ENCODE measurements around the gene ZDHHC11.

The ZDHHC11 gene

DNA sequence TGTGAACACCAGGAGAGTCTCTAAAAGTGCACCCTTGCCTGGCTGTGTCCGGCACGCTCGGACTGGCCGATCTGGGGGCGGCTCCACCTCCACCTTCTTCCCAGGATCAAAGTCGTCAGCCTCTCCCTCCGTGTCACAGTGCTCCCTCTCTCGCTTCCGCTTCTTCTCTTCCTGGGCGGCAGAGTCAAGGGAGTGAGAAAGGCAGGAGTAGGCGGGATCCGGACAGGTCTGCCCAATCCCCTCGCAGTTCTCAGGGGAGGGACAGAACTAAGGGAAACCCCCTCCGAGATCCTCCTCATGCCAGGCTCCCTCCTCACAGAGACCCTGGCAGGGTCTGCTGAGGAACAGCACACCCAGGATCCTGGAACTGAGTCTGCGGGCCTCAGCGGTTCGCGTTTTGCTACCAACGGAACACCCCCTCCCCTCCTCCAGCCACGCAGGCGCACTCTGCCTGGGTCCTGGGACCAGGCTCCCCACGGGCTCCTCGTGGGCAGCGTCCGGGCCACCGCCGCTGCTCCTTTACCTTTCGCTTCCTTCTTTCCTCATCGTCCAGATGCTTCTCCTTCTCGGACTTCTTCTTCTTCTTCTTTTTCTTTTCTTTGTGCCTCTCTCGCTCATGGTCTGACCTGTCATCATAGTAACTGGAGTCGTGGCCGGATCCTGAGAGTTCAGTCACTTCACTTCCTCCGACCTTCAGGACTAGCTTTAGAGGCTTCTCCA, 40.5 kb upstream of the ZDHHC11 start:
- Histone ChIP-seq H4K8ac (ENCODE audit: low read depth, low read length) (no peak overlapping the region), H3K36me3 (ENCODE audit: control insufficient read depth, insufficient read depth, low read length) (peaks cover 18% of the 10 kb centered on the region), H2BK15ac (replicated peaks; ENCODE audit: low read depth) (no peak overlapping the region), H3K79me1 (ENCODE audit: low read length) (peaks cover 35% of the 10 kb centered on the region), H3K4ac (ENCODE audit: low read depth, low read length) (no peak overlapping the region), H3K18ac (ENCODE audit: low read length) (no peak overlapping the region), H3K4me2 (ENCODE audit: low read length) (peak overlapping the region; percentile 99), H2AK5ac (ENCODE audit: low read length) (peak overlapping the region; percentile 95), H2BK5ac (ENCODE audit: low read length) (no peak overlapping the region), H3K79me2 (ENCODE audit: control insufficient read depth, insufficient read depth, low read length) (peaks cover 60% of the 10 kb centered on the region), H3K9ac (ENCODE audit: low read length) (peak overlapping the region; percentile 99), H3K56ac (ENCODE audit: low read length) (peak overlapping the region; percentile 98), H3K4me3 (ENCODE audit: low read length) (peak overlapping the region; percentile 95), H4K5ac (ENCODE audit: low read length) (no peak overlapping the region), H2BK120ac (ENCODE audit: low read depth, low read length) (no peak overlapping the region), H3K27me3 (ENCODE audit: insufficient read depth, low read length, poor library complexity) (no peaks in the 10 kb centered on the region), H3K4me1 (ENCODE audit: control insufficient read depth, low read depth, low read length) (peaks cover 4% of the 10 kb centered on the region), H3K23ac (ENCODE audit: low read length) (peak overlapping the region; percentile 48), H3K27ac (ENCODE audit: low read depth, low read length) (no peak overlapping the region)
- no CpG with 5 or more reads among the region's 34 CpGs for WGBS (ENCODE audit: extremely low coverage, insufficient coverage, low lambda C conversion rate)
- DNase-seq: peak; percentile 66

DNA sequence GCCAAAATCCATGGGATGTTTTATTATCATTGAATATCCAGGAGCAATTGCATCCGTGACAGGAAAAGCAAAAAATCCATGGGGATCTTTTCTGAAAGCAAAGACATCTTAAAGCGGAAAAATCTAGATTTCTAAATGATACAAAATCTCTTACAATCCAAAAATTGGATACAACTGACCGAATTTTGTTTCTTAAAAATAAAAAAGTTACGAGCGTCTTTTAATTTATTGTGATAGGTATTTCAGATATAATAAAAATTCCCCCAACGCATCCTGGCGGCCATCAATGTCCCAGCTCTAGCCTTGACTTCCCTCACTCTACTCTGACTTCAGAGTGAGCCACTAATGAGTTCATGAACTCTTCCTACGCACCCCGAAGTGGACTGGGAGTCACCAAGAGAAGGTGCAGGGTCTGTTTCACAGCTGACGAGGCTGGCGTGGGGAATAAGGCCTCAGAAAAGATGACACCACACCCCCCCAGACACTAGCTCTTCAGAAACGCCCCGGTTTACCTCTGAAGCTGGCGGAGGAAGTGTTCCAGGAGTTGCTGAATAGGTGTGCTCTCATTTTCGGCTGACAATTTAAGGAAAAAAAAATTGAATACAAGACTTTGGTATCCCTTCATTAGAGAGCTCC, 38.4 kb upstream of the ZDHHC11 start:
- H3K36me3 ChIP-seq (ENCODE audit: control insufficient read depth, insufficient read depth, low read length): peaks cover 28% of the 10 kb centered on the region
- H3K4me2 ChIP-seq (ENCODE audit: low read length): no peak overlapping the region
- H3K4me1 ChIP-seq (ENCODE audit: control insufficient read depth, low read depth, low read length): peaks cover 4% of the 10 kb centered on the region
- no peak overlapping the region for H3K23ac ChIP-seq (ENCODE audit: low read length)
- peaks cover 71% of the 10 kb centered on the region for H3K79me2 ChIP-seq (ENCODE audit: control insufficient read depth, insufficient read depth, low read length)
- no peak overlapping the region for H4K8ac ChIP-seq (ENCODE audit: low read depth, low read length)
- no peak overlapping the region for H2BK120ac ChIP-seq (ENCODE audit: low read depth, low read length)
- no peak overlapping the region for H2BK15ac ChIP-seq (replicated peaks; ENCODE audit: low read depth)
- no CpG with 5 or more reads among the region's 15 CpGs for WGBS (ENCODE audit: extremely low coverage, insufficient coverage, low lambda C conversion rate)
- no peak overlapping the region for H3K18ac ChIP-seq (ENCODE audit: low read length)
- no peak overlapping the region for H3K56ac ChIP-seq (ENCODE audit: low read length)
- no peak overlapping the region for H2BK5ac ChIP-seq (ENCODE audit: low read length)
- no peak overlapping the region for H3K4ac ChIP-seq (ENCODE audit: low read depth, low read length)
- peaks cover 42% of the 10 kb centered on the region for H3K79me1 ChIP-seq (ENCODE audit: low read length)
- H3K27me3 ChIP-seq (ENCODE audit: insufficient read depth, low read length, poor library complexity): no peaks in the 10 kb centered on the region
- H2AK5ac ChIP-seq (ENCODE audit: low read length): no peak overlapping the region
- no peak overlapping the region for H3K9ac ChIP-seq (ENCODE audit: low read length)
- no peak overlapping the region for H3K4me3 ChIP-seq (ENCODE audit: low read length)
- H3K27ac ChIP-seq (ENCODE audit: low read depth, low read length): no peak overlapping the region
- no peak overlapping the region for H4K5ac ChIP-seq (ENCODE audit: low read length)
- no peak for DNase-seq

DNA sequence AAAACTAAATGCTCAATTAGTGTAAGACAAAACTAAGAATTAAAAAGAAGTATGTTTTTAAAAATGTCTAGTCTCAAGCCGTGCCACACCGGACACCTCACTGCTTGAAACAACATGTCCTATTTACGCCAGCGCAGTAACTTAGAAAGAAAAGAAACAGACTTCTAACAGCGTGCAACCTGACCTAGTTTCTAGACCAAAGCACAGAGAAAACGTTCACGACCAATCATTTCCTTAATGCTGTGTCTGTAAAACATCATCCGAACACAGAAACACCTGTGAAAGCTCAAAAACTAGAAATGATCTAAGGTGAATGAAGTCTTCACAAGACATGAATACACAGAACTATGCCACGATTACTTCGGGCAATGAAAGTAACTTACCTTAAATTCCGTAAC, 37.9 kb upstream of the ZDHHC11 start:
- H3K18ac ChIP-seq (ENCODE audit: low read length): no peak overlapping the region
- H2BK15ac ChIP-seq (replicated peaks; ENCODE audit: low read depth): no peak overlapping the region
- peaks cover 32% of the 10 kb centered on the region for H3K36me3 ChIP-seq (ENCODE audit: control insufficient read depth, insufficient read depth, low read length)
- peaks cover 3% of the 10 kb centered on the region for H3K4me1 ChIP-seq (ENCODE audit: control insufficient read depth, low read depth, low read length)
- peaks cover 69% of the 10 kb centered on the region for H3K79me2 ChIP-seq (ENCODE audit: control insufficient read depth, insufficient read depth, low read length)
- no peak overlapping the region for H3K9ac ChIP-seq (ENCODE audit: low read length)
- no peak overlapping the region for H3K4me2 ChIP-seq (ENCODE audit: low read length)
- H4K8ac ChIP-seq (ENCODE audit: low read depth, low read length): no peak overlapping the region
- H3K56ac ChIP-seq (ENCODE audit: low read length): no peak overlapping the region
- WGBS (ENCODE audit: extremely low coverage, insufficient coverage, low lambda C conversion rate): no CpG with 5 or more reads among the region's 11 CpGs
- no peak overlapping the region for H3K4ac ChIP-seq (ENCODE audit: low read depth, low read length)
- no peak overlapping the region for H3K27ac ChIP-seq (ENCODE audit: low read depth, low read length)
- H4K5ac ChIP-seq (ENCODE audit: low read length): no peak overlapping the region
- H2AK5ac ChIP-seq (ENCODE audit: low read length): no peak overlapping the region
- peaks cover 40% of the 10 kb centered on the region for H3K79me1 ChIP-seq (ENCODE audit: low read length)
- no peak overlapping the region for H3K4me3 ChIP-seq (ENCODE audit: low read length)
- no peaks in the 10 kb centered on the region for H3K27me3 ChIP-seq (ENCODE audit: insufficient read depth, low read length, poor library complexity)
- no peak overlapping the region for H2BK5ac ChIP-seq (ENCODE audit: low read length)
- DNase-seq: no peak
- no peak overlapping the region for H2BK120ac ChIP-seq (ENCODE audit: low read depth, low read length)
- H3K23ac ChIP-seq (ENCODE audit: low read length): no peak overlapping the region

DNA sequence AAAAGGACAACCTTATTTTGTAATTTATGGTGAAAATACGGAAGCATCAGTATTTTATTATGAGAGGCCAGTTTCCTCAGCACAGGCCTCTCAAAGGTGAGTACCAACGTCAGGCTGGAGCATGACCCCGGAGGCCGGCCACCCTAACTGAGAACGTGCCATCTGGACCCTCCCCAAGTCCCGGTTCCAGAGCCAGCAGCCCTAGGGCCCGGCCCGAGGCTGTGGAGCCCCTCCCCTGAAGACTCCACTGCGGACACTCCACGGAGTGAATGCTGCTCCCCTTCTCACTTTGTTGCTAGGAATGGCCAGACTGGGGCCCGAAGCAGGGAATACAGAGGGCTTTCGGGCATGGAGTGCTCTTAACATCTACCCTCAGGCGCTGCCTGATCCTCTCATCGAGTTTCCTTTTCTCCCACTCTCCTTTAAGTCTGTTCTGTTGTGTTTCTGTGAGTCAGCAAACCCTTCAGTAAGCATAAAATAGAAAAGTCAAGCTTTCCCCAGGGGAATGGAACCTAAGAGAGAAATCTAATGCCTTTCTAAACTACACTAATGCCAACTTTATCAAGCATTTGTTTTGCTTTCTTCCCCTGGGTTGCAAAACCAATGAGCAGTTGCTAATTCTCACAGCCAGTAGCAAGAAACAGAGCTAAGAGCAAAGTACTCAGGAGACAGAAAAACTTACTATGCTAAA, 37.3 kb upstream of the ZDHHC11 start:
- peaks cover 38% of the 10 kb centered on the region for H3K36me3 ChIP-seq (ENCODE audit: control insufficient read depth, insufficient read depth, low read length)
- H2BK15ac ChIP-seq (replicated peaks; ENCODE audit: low read depth): no peak overlapping the region
- H2BK5ac ChIP-seq (ENCODE audit: low read length): no peak overlapping the region
- no peak overlapping the region for H4K5ac ChIP-seq (ENCODE audit: low read length)
- no peak overlapping the region for H2BK120ac ChIP-seq (ENCODE audit: low read depth, low read length)
- no peak overlapping the region for H4K8ac ChIP-seq (ENCODE audit: low read depth, low read length)
- peaks cover 3% of the 10 kb centered on the region for H3K4me1 ChIP-seq (ENCODE audit: control insufficient read depth, low read depth, low read length)
- H3K4ac ChIP-seq (ENCODE audit: low read depth, low read length): no peak overlapping the region
- no peak overlapping the region for H3K4me2 ChIP-seq (ENCODE audit: low read length)
- H3K56ac ChIP-seq (ENCODE audit: low read length): no peak overlapping the region
- DNase-seq: no peak
- no peak overlapping the region for H2AK5ac ChIP-seq (ENCODE audit: low read length)
- no peaks in the 10 kb centered on the region for H3K27me3 ChIP-seq (ENCODE audit: insufficient read depth, low read length, poor library complexity)
- no CpG with 5 or more reads among the region's 14 CpGs for whole genome bisulfite sequencing (ENCODE audit: extremely low coverage, insufficient coverage, low lambda C conversion rate)
- no peak overlapping the region for H3K18ac ChIP-seq (ENCODE audit: low read length)
- no peak overlapping the region for H3K23ac ChIP-seq (ENCODE audit: low read length)
- H3K27ac ChIP-seq (ENCODE audit: low read depth, low read length): no peak overlapping the region
- H3K9ac ChIP-seq (ENCODE audit: low read length): no peak overlapping the region
- peaks cover 69% of the 10 kb centered on the region for H3K79me2 ChIP-seq (ENCODE audit: control insufficient read depth, insufficient read depth, low read length)
- H3K4me3 ChIP-seq (ENCODE audit: low read length): no peak overlapping the region
- H3K79me1 ChIP-seq (ENCODE audit: low read length): peaks cover 40% of the 10 kb centered on the region

DNA sequence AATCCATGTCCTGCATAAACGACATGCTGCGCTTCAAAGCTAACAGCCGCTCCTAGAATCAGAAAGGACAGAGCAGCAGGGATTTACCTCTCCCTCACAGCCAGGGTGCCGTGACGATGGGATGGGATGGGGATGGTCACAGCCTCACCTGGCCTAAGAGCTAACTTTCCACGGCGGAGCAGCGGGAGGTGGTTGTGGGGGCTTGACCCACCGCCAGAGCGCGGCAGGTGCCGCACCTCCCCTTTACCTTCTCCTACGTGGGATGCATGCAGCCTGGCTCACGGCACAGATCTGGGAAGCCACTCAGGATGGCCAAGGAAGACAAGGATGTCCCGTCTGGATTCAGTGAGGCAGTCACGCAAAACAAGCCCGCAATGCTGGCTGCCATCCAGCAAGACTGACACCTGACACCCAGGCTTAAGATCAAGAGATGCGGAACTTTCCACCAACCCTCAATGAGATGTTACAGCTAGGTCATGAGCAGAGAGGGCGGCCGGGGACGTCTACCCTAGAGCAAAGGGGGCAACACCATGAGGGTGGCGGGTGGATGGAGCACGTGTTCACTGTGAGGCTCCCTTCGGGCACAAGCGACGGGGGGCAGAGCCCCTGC, 36.0 kb upstream of the ZDHHC11 start:
- no peak overlapping the region for H3K4me2 ChIP-seq (ENCODE audit: low read length)
- no peak overlapping the region for H2AK5ac ChIP-seq (ENCODE audit: low read length)
- H4K8ac ChIP-seq (ENCODE audit: low read depth, low read length): no peak overlapping the region
- H3K23ac ChIP-seq (ENCODE audit: low read length): no peak overlapping the region
- H3K56ac ChIP-seq (ENCODE audit: low read length): no peak overlapping the region
- H3K4me3 ChIP-seq (ENCODE audit: low read length): no peak overlapping the region
- peaks cover 3% of the 10 kb centered on the region for H3K4me1 ChIP-seq (ENCODE audit: control insufficient read depth, low read depth, low read length)
- H3K79me1 ChIP-seq (ENCODE audit: low read length): peaks cover 48% of the 10 kb centered on the region
- H3K27ac ChIP-seq (ENCODE audit: low read depth, low read length): no peak overlapping the region
- H2BK5ac ChIP-seq (ENCODE audit: low read length): no peak overlapping the region
- H3K4ac ChIP-seq (ENCODE audit: low read depth, low read length): no peak overlapping the region
- no CpG with 5 or more reads among the region's 26 CpGs for WGBS (ENCODE audit: extremely low coverage, insufficient coverage, low lambda C conversion rate)
- H3K9ac ChIP-seq (ENCODE audit: low read length): no peak overlapping the region
- no peak overlapping the region for H2BK15ac ChIP-seq (replicated peaks; ENCODE audit: low read depth)
- no peak for DNase-seq
- H3K18ac ChIP-seq (ENCODE audit: low read length): no peak overlapping the region
- peaks cover 44% of the 10 kb centered on the region for H3K36me3 ChIP-seq (ENCODE audit: control insufficient read depth, insufficient read depth, low read length)
- no peak overlapping the region for H2BK120ac ChIP-seq (ENCODE audit: low read depth, low read length)
- H4K5ac ChIP-seq (ENCODE audit: low read length): no peak overlapping the region
- no peaks in the 10 kb centered on the region for H3K27me3 ChIP-seq (ENCODE audit: insufficient read depth, low read length, poor library complexity)
- H3K79me2 ChIP-seq (ENCODE audit: control insufficient read depth, insufficient read depth, low read length): peaks cover 74% of the 10 kb centered on the region

Measured in mesendoderm (in vitro differentiated cells).